Stimulated activated naive CD8-positive, alpha-beta T cell treated with anti-CD3 and anti-CD28 coated beads, Interleukin-15, Interleukin-2, amounts not matched to agents 100 U/mL and 50 U/mL, for 24 hours (primary cell): Measurements from ENCODE around the gene C10orf88.
A peak's percentile ranks its signal among the peaks of the same experiment; 100 is the strongest.

Experiments used
- ATAC-seq: fragments of 150-1000 bp; cut with Tn5 transposase; one replicate; pipeline ENCODE4 v1.10.0; 2021
- DNase-seq: peaks from one replicate; pipeline ENCODE4 v3.0.0; 2021

C10orf88 gene, protein sequence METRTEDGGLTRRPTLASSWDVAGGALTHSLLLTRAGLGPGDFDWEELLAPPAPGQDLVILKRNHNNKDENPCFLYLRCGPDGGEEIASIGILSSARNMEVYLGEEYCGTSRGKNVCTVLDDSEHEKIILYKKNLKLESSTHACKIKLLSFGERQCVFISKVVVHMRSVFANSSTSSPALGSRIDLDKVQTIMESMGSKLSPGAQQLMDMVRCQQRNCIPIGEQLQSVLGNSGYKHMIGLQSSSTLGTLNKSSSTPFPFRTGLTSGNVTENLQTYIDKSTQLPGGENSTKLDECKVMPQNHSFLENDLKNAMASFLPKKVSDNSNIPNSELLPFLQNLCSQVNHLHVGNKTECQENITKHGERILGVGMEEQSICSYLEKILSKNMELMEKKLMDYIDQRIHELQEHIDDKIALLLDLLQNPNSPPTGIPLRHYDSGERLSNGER

DNA sequence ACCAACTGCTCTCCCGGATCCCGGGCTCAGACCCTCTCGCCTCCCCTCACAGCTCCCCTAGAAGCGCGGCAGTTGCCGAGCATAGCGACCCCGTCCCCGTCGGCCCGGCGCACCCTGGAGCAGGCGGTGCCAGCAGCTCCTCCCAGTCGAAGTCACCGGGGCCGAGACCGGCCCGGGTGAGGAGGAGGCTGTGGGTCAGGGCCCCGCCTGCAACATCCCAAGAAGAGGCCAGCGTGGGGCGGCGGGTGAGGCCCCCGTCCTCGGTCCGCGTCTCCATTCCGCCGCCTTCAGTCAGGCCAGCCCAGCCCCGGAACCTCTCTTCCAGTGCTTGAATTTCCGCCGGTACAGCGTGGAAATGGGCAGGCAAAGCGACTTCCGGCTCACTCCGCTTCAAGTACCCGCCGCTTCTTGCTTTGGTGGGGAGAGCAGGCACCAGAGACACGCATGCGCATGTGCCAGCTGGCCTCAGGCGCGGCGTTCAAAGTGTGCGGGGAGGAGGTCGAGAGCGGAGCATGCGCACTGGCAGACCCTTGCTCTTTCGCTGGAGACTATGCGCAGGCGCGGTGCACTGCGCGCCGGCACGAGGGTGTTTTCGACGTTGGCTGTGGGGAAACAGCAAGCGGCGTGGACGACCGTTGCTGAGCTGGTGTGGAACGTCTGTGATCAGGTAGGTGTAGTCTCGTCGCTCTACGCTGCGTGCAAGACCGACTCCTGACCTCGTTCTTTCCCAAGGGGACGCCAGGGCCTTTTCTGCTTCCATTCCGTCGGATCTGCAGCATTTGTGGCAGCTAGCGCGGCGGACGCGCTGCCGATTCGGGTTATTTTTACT lies at the start of gene C10orf88:
C10orf88 (minus strand) TSS at position 326 of the 829 bp plus-strand sequence; CDS start at position 277, 49 bp downstream.
- ATAC-seq (peak; percentile 99), DNase-seq (peak; percentile 97)

DNA sequence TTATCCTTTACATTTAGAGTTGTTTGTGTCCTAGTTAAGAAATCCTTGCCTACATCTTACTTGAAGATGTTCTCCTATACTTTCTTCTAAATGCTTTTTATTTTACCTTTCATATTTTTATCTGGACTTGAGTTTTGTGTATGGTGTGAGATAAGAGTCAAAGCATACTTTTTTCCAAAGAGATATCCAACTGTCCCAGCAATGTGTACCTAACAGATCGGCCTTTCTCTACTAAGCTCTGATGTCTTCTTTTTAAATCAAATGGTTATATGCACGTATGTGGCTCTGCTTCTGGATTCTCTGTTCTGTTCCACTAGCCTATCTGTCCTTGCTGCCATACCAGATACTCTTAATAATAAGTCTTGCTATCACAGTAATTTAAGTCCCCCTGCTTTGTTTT lies 47.3 kb upstream of the C10orf88 start:
- no peak for ATAC-seq
- no peak for DNase-seq

DNA sequence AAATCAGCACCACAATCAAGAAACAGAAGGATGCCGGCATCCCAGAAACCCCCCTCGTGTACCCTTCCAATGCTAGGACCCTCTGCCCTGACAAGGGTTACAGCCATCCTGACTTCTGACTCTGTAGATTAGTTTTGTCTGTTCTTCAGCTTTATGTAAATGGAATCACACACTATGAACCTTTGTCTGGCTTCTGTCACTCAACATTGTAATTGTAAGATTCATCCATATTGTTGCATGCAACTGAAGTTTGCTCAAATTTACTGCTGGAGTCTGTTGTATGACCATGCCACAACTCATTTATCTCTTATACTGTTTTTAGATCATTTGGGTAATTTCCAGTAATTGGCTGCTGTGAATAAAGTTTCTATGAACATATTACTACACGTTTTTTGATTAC lies 46.1 kb upstream of the C10orf88 start:
- no peak for DNase-seq
- ATAC-seq, result no peak

DNA sequence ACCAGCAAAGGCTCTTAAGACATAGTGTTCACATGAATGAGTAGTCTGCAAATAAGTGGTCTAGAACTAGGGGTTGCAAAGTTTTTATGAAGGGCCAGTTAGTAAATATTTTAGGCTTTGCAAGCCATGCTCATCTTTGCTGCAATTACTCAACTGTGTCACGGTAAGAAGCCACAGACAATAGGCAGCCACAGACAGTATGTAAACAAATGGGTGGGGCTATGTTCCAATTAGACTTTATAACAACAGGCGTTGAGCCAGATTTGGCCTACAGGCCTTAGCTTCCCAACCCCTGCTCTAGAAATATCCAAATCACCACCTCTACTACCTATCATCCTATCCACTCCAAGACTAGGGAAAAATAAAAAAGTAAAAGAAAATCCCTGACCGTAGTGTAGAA lies 45.3 kb upstream of the C10orf88 start:
- ATAC-seq, result no peak

DNA sequence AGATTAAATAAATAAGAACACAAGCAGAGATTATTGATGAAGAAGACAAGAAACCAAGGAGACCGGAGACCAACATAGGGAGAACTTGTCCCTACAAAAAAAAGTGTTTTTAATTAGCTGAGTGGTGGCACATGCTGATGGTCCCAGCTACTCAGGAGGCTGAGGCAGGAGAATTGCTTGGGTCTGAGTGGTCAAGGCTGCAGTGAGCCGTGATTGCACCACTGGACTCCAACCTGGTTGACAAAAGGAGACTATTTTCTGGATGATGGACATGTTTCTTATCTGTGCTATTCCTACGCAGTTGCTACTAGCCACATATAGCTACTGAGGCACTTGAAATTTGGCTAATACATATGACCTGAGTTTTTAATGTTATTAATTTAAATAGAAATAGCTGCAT lies 44.9 kb upstream of the C10orf88 start:
- DNase-seq, result no peak
- no peak for ATAC-seq

More for the DNA sequence above, 45.3 kb upstream of the C10orf88 start:
- no peak for DNase-seq

DNA sequence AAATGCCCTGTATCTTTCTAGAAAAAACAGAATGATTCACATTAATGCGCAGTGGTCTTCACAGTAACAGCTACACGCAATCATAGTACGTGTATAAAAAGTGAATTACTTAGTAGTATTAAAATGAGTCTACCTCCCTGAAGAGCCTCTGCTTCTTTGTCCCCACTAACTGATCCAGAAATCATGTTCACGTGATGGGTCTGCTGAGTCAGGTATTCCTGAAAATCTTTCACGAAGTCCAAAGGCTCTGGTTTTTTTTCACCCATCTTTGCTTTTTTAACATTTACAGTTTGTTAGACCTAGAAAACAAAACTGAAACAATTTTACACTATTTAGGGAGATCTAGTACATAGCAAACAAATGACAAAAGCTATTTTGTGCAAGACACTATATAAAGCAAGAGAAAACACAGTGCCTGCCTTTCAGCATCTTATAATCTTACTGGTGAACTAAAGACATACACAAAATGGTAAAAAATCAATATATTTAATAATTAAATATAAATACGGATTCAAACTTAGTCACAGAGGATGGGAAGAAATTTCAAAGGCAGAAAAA lies 44.4 kb upstream of the C10orf88 start:
- no peak for ATAC-seq
- no peak for DNase-seq

DNA sequence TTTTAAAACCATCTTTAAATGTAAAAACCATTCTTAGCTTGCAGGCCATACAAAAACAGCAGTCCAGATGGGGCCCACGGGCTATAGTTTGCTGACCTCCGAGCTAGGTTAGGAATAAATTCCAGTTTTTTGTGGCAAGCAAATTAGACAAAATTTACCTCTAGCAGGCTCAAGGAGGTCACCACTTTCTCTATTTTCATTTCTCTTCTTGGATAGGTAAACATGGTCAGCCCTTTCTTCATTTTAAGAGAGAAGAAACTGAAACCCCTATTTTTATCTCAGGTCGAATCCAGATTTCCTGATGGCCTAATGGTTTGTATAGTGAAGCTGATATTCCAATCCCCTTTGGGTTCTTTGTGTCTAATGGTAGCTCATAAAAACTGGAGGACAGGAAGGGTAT lies 43.8 kb upstream of the C10orf88 start:
- ATAC-seq (no peak), DNase-seq (no peak)

DNA sequence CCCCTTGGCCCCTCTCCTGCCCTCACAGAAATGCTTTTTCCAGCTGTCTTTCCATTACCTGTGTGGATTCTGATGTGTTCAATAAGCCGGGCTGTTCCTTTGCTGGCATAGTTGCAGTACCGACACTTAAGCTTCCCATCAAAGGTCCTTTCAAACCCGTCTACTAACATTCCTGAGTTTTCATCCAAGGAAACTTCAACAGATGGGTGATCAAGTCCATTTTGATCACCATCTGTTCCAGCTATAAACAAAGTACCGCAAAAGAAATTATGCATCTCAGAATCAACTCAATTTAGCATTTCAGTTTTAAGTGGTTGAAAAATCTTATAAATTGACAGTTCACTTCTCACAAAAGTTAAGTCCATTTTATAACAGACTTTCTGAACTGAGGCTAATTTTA lies 41.9 kb upstream of the C10orf88 start:
- no peak for DNase-seq
- ATAC-seq, result no peak

DNA sequence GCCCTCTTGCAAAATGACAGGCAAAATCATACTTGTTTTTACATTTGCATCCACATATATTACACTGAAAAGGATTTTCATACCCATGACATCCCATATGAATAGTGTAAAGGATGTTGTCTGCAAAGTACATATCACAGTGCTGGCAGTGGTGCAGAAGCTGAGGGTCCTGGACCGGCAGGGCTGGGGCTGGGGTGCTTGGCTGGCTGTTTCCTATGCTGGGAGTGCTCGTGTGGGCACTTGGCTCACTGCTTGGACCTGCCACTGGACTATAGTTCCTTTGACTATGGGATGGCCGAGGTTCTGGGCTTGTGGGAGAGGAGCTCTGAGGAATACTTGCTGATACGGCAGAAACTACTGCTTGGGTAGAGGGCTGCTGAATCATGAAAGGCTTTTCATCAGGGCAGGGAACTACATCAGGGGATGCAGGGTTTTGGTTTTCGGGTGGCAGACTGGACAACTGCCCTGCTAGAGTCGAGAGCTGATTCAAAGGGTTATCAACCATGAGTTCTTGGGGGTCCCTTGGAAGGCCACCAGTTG lies 39.8 kb upstream of the C10orf88 start:
- ATAC-seq, result no peak
- no peak for DNase-seq

DNA sequence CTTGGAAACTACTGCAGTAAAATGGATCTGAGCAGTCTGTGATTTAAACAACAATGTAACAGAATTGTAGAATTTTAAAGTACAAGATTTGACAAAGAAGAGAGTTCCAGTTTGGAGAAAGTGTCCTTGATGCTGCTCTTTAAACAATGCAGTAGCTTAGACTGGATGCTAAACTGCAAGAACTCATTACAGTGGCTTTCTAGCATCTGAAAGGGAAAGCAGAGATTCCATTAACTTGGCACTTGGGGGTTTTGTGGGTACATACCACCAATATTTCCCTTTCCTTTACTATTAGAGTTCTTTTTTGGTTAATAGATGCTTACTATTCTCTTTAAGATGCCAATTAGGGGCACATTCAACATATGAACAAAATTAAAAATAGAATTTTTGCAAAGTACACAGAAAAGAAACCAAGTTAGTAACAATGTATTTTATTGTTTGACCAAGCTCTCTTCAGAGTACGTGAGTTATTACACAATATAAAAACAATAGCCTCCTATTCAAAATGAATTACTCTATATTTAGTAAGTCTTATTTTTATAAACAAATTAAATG lies 38.1 kb upstream of the C10orf88 start:
- no peak for DNase-seq
- no peak for ATAC-seq

DNA sequence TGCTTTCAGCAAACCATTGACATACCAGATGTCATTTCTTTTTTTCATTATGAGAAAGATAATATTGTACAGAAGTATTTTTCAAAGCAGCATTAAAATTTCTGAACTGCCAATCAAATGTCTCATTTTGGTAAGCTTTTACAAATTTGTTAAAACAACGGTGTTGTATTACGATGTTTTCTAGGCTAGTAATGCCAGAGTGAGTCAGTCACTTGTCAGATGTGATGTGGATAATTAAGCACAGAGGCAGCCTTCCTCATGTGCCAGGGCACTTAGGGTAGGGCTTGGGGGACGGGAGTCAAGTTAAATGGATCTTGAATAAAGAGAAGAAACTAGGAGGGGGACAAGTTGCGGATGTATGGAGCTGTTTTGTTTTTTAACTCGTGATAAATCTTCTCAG lies 36.3 kb upstream of the C10orf88 start:
- ATAC-seq (no peak), DNase-seq (no peak)

DNA sequence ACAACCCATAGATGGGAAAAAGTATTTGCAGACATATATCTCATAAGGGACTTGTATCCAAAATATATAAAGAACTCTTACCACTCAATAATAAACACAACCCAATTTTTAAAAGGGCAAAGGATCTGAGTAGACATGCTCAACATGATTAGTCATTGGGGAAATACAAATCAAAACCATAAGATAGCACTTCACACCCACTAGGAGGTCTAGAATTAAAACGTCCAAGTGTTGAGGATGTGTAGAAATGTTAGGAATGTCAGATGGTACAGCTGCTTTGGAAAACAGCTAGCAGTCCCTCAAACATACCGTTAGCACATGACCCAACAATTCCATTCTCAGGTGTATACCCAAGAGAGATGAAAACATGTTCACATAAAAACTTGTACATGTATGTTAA lies 34.5 kb upstream of the C10orf88 start:
- DNase-seq (no peak), ATAC-seq (no peak)

DNA sequence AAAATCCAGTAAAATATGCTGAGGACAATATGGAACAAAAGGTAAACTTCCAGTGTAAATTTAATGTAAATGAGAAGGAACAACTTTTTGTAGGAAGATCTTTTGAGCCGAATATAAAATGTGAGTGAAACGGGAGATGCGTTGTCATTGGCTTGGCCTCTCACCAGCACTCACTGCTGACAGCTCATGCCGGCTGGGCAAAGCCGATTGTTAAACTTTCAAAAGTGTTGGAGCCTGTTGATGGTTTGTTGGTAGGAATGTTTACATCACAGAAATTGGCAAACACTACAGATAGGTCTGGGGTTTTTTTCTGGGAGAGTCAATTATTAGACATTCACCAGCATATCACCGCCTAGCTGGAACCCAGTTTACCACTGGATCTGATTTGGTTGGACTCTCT lies 32.3 kb upstream of the C10orf88 start:
- DNase-seq (no peak), ATAC-seq (no peak)

DNA sequence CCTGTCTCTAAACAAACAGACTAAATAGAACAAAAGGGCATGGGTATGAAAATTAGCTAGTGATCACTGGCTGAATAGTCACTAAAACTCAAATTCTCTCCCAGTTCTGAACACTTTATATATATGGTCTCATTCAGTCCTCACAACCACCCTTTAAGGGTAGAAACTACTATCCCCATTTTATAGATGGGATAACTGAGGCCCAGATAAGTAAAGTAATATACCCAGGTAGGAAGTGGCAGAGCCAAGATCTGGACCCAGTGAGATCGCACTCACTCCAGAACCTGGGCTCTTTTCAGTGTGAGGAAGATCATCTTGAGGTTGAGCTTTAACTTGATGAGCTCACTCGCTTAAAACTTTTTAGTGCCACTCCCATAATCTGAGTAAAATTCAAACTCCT lies 30.7 kb upstream of the C10orf88 start:
- no peak for DNase-seq

DNA sequence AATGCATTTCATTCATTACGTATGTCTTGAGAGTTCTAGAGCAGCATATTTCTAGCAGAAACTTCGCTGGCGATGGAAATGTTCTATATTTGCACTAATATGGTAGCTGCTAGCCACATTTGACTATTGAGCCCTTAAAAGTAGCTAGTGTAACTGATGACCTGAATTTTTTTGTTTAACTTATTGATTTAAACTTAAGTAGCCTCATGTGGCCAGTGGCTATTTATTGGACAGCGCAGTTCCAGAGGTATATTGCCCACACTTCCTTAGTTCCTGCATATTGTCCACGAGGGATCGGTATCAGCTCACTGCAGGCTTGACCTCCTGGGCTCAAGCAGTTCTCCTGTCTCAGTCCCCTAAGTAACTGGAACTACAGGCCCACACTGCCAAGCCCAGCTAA lies 29.9 kb upstream of the C10orf88 start:
- no peak for DNase-seq
- no peak for ATAC-seq

More for the DNA sequence above, 30.7 kb upstream of the C10orf88 start:
- ATAC-seq, result no peak

DNA sequence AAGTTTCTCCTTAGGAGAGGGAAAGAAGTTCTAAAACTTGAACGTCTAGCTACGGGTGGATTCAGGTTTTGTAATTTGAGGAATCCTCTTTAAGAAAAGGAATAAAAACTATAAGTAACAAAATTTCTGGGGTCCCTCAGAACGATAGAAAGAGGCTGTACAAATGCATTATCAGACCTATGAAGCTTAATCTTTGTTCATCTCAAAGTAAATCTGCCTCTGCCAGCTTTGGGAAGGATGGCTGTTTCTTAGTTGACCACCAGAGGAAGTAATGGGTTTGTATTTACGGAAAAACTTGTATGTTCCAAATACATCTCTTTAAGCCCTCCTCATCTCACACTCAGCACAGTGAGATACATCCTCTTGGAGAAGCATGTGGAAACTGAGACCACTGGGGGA lies 27.0 kb upstream of the C10orf88 start:
- no peak for ATAC-seq
- no peak for DNase-seq

DNA sequence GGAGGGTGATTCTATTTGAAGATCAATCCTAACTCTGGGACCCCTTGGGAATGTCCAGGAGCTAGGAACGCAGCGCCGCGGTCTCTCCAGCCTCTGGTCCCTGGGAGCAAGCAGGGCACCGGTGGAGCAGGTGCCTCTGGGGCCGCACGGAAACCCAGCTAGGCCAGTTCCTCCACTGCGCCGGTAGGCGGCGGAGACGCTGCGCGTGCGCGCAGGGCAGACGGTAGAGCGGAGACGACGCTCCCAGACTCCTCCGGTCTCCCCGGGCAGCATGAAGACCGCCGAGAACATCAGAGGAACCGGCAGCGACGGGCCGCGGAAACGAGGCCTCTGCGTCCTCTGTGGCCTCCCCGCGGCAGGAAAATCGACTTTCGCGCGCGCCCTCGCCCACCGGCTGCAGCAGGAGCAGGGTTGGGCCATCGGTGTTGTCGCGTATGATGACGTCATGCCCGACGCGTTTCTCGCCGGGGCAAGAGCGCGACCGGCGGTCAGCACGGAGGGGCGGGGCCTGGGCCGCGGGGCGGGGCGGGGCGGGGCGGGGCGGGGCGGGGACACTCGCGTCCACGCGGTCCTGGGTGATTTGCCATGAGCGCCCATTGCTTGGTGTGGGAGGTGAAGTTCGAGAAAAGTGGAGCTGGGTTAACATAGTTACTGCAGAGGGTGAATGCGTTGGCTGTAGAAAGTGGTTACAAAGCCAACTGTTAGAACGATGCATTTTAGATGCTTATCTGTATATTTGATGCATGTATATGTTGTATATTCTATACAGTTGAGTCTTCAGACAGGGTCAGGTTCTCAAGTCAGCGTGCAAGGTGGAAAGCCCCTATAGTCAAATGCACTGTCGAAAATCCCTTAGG lies 26.4 kb upstream of the C10orf88 start, which contains the start of gene PSTK:
PSTK (plus strand) TSS at position 193 of the 857 bp plus-strand sequence; CDS start at position 272, 79 bp downstream.
- DNase-seq (peak; percentile 91), ATAC-seq (peak; percentile 98)

DNA sequence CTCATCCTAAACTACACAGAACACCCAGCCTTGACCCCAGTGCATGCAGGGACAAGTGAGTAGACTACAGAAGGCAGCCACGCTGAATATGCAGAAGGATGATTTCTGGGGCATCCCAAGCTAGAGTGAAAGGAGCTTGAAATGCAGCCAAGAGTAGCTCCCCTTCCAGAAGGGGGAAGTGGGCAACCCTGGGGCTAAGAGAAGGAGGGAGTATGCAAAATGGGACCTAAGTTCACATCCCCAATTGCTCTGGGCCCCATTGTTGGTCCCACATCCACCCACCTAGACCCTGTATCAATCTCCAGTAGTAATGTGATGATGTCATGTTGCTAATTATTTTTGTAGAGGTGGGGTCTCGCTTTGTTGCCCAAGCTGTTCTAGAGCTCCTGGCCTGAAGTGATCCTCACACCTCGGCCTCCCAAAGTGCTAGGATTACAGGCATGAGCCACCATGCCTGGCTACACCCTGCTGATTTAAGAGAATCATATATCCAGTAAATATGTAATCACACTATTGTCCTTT lies 20.6 kb upstream of the C10orf88 start:
- DNase-seq (no peak), ATAC-seq (no peak)

DNA sequence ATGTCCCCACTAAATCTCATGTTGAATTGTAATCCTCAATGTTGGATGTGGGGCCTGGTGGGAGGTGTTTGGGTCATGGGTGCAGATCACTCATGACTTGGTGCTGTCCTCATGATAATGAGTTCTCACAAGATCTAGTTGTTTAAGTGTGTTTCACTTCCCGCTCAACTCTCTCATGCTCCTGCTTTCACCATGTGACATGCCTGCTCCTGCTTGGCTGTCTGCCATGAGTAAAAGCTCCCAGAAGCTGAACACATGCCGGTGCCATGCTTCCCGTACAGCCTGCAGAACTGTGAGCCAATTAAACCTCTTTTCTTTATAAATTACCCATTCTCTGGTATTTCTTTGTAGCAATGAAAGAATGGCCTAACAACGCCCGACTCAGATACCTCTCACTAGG lies 20.0 kb upstream of the C10orf88 start:
- ATAC-seq (no peak), DNase-seq (no peak)

DNA sequence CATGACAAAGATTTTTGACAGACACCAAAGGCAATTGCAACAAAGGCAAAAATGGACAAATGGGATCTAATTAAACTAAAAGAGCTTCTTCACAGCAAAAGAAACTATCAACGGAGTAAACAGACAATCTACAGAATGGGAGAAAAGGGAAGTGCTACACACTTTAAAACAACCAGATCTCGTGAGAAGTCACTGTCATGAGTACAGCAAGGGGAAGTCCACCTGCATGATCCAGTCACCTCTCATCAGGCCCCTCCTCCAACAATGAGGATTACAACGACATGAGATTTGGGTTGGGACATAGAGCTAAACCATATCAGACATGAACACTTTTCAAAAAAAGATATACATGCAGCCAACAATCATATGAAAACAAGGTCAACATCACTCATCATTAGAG lies 14.7 kb upstream of the C10orf88 start:
- no peak for ATAC-seq
- DNase-seq, result no peak

DNA sequence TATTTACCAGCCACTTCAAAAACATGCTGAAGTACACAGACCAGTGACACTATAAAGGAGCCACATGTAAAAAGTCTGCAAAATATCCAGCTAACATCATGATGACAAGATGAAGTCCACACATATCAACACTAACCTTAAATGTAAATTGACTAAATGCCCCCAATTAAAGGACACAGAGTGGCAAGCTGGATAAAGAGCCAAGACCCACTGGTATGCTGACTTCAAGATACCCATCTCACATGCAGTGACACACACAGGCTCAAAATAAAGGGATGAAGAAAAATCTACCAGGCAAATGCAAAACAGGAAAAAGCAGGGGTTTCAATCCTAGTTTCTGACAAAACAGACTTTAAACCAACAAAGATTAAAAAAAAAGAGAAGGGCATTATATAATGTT lies 12.9 kb upstream of the C10orf88 start:
- DNase-seq (no peak), ATAC-seq (no peak)
